Testis (tissue), 2 donors: ENCODE data around the gene HMG20B.

Source experiments
- POLR2A ChIP-seq: fragments of 450-650 bp; IDR thresholded peaks from one replicate; pipeline ENCODE4 v1.6.1; 2017; ENCODE audit warnings: antibody characterized with exemption, mild to moderate bottlenecking, moderate library complexity
- TF ChIP-seq, protein P1 (sequence below), 3 experiments: fragments of 450-650 bp in 2 of 3; fragments of 200-600 bp in 1 of 3; sonication (generic) in 1 of 3; IDR thresholded peaks; one replicate each; pipeline ENCODE4 v1.5.1; 2016 to 2019; ENCODE audit warnings: antibody characterized with exemption in 3 of 3, mild to moderate bottlenecking in 2 of 3, moderate library complexity in 1 of 3

- TF ChIP-seq, protein P1, sequence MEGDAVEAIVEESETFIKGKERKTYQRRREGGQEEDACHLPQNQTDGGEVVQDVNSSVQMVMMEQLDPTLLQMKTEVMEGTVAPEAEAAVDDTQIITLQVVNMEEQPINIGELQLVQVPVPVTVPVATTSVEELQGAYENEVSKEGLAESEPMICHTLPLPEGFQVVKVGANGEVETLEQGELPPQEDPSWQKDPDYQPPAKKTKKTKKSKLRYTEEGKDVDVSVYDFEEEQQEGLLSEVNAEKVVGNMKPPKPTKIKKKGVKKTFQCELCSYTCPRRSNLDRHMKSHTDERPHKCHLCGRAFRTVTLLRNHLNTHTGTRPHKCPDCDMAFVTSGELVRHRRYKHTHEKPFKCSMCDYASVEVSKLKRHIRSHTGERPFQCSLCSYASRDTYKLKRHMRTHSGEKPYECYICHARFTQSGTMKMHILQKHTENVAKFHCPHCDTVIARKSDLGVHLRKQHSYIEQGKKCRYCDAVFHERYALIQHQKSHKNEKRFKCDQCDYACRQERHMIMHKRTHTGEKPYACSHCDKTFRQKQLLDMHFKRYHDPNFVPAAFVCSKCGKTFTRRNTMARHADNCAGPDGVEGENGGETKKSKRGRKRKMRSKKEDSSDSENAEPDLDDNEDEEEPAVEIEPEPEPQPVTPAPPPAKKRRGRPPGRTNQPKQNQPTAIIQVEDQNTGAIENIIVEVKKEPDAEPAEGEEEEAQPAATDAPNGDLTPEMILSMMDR (IDR thresholded peaks at IDR 0.05) = no peak
- no peak for TF ChIP-seq POLR2A
These were observed 32.6 kb downstream of the HMG20B start for GRCh38 chr19:3605361-3605760.
